Activated CD4-positive, alpha-beta T cell treated with anti-CD3 and anti-CD28 coated beads, Interleukin-2, Interleukin-6, amounts not matched to agents 100 ng/mL and 50 ng/mL, durations not matched to agents 16 hours and 8 hours (primary cell): Measurements from ENCODE around the gene NR2C2.
"Not testable (repeated sequence)": the region's sequence is repeated elsewhere in the genome, so short reads cannot be mapped to it uniquely, and the experiment has no call there.

ENCODE experiments used
- DNase-seq: peaks from one replicate; pipeline ENCODE4 v3.0.0-alpha.2; 2020

Gene NR2C2

GRCh38 chr3:14962762-14963161 is 15.4 kb downstream of the NR2C2 start:
- no peak for DNase-seq

DNA sequence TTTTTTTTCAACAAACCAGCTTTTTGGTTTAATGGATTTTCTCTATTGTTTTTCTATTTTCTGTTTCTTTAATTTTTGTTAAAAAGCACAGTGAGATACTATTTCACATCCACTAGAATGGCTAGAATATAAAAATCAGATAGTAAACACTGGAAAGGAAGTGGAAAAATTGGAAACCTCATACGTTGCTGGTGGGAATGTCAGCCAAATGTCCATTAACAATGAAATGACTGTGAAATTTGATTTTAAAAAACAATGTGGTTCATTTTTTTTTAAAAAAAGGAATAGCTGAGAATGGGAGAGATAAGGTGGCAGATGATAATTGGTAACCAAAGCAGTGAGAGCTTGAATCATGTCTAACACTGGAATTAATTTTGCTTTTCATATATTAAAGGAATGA is 19.9 kb downstream of the NR2C2 start:
- DNase-seq, result no peak

- no peak for DNase-seq
Observed at GRCh38 chr3:14969671-14970070, 22.3 kb downstream of the NR2C2 start.

DNA sequence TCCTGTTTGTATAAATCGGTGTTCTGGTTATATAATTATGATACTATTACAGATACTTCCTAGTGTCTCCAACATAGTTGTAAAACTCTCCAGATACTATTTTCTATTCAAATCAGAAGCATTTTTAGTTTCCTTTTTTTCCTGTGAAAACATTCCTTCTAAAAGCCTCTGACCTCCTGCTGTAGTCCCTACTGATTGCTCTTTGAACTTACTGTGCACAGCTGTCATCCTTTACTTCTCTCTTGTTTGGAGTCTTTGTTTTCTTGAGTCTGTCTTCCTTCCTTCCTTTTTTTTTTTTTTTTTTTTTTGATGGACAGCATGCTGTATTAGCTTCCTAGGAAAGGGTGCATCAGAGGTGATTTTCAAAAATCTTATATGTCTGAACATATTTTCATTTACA is 28.9 kb downstream of the NR2C2 start:
- no peak for DNase-seq

GRCh38 chr3:14980689-14981088 is 33.3 kb downstream of the NR2C2 start:
- DNase-seq, result no peak

- no peak for DNase-seq
Observed at GRCh38 chr3:14984581-14985113, 37.3 kb downstream of the NR2C2 start.

DNA sequence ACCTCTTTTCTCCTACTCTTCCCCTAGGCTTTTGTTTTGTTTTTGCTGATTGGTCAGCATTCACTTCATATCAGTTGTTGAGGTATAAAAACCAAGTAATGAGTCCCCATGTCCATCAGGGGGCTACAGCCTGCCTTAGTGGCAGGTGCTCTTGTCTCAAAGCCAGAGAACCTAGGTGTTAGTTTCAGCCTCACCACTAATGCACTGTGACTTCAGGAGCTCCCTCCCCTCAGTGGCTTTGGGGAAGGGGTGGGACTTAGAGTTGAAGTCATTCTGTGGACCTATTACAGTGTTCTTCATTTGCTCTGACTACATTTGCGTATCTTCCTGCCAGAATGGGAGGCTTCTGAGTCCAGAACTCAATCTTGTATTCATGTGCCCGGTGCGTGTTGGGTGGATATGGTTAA is 41.6 kb downstream of the NR2C2 start:
- peak; percentile 63 for DNase-seq

DNA sequence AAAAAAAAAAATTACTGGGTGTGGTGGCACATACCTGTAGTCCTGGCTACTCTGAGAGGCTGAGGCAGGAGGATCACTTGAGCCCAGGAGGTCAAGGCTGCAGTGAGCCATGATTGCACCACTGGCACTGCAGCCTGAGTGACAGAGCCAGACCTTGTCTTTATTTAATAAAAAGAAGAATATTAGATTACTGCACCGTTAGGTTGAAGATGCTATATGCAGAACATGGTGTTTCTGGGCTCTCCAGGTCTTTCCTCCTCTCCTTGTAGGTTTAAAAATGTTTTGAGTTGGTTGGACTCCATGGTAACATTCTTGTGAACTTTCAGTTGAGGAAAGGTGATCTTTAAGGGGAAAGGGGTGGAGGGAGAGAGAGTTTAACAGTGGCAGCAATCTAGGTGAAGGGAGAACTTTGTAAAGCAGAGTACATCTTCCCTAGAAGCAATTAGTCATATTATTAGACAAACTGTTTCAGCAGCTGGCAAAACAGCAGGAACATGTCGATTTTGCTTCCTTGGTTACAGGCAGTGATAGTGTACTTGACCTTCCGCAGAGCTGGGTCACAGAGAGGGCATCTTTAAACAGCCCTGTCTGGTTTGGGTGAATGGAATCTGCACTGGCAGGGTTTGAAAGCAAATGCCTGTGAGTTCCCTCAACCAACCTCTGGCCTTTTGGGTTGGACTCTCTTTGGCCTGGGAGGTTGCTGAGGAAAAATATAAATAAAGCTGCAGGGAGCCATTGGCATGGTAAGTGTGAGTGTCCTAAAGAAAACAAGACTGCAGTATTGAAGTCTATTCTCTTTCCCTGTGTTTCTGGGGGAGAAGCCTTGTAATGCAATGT is 42.8 kb downstream of the NR2C2 start:
- DNase-seq, result no peak

GRCh38 chr3:14990780-14991148 is 43.4 kb downstream of the NR2C2 start:
- no peak for DNase-seq

- no peak for DNase-seq
Observed at GRCh38 chr3:14991151-14991742, 43.9 kb downstream of the NR2C2 start.

GRCh38 chr3:14991818-14992612 is 44.6 kb downstream of the NR2C2 start:
- DNase-seq, result no peak

- no peak for DNase-seq
Observed at GRCh38 chr3:14997941-14998340, 50.6 kb downstream of the NR2C2 start.

- DNase-seq, result not testable (repeated sequence)
Observed at GRCh38 chr3:14999182-14999581, 51.8 kb downstream of the NR2C2 start.

- DNase-seq, result no peak
Observed at GRCh38 chr3:15007681-15008141, 60.3 kb downstream of the NR2C2 start.

DNA sequence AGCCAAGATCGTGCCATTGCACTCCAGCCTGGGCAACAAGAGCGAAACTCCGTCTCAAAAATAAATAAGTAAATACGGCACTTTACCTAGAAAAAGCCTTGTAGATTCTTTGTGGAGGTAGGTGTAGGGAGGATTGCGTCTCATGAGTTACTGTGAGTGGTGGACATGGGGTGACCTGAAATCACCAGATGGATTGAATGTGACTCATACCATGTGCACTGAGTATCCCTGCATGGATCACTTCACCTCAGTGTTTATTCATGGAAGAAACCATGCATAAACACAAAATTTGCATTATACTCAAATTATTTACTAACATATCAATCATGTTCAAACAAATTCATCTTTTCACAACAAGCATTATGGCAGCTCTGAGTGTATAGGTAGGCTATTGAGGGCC is 61.8 kb downstream of the NR2C2 start:
- DNase-seq, result no peak

DNA sequence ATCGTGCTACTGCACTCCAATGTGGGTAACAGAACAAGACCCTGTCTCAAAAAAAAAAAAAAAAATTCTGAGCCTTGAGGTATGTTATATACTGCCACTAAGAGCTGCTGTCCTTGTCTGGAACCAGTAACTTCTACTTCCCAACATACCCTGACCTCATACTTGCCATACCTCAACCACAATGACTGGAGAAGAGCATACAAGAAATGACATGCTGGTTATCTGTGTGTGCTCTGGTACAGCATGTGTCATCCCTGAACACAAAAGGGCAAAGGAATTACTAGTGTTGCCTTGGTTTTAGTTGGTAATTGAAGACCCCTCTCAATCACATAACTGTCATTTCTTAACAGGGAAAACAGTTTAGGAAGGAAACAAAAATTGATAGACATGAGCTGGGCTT is 63.3 kb downstream of the NR2C2 start:
- no peak for DNase-seq

- DNase-seq, result no peak
Observed at GRCh38 chr3:15011174-15011573, 63.8 kb downstream of the NR2C2 start.

GRCh38 chr3:15014606-15015328 is 67.4 kb downstream of the NR2C2 start:
- no peak for DNase-seq

- no peak for DNase-seq
Observed at GRCh38 chr3:15015456-15015855, 68.1 kb downstream of the NR2C2 start.

DNA sequence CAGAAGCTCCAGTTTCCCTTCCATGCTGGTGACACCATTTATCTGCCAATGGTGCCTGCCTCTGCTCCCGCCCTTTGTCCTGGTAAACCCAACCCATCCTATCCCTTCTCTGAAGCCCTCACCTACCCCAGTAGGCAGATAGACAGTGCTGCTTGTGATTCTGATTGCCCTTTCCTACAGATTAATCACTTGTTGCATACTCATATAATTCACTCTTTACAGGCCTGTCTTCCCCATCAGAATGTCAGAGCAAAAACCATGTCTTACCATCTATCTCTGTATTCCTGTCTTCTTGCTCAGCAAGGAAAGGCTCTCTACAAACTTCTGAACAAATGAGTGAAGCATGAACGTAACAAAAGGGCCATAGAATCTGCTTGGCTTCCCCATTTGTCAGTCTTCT is 69.8 kb downstream of the NR2C2 start:
- DNase-seq, result no peak

- no peak for DNase-seq
Observed at GRCh38 chr3:15023249-15023648, 75.9 kb downstream of the NR2C2 start.

DNA sequence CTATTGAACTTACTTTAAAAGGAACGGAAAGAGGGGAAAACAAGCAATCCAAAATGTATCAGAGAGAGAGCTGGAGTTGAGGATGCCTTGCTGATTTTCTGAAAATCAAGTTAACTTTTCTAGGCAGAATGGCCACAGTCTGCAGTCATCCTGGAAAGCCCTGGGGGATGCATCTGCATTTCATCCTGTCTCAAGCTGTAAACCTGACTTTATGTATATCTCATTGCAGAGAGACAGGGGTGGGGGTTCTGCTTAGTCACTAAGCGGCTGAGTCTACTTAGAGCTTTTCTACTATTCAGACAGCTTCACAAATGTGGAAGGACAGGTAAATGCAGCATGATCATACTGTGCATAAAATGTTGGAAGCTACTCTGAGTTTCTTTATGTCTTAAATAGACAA is 76.3 kb downstream of the NR2C2 start:
- DNase-seq, result no peak

- DNase-seq, result no peak
Observed at GRCh38 chr3:15029625-15030024, 82.2 kb downstream of the NR2C2 start.
